NT2/D1 (cell line): ENCODE data around the gene HPCAL4.

Source experiments
- DNase-seq: peaks from one replicate; pipeline ENCODE4 v3.0.0-alpha.2; 2011; ENCODE audit warnings: low read depth, low spot score
- H3K27me3 ChIP-seq: 2 replicates; pipeline ENCODE4 v1.6.0; 2011; ENCODE audit warnings: mild to moderate bottlenecking; ENCODE audit not compliant: insufficient read length, insufficient read depth
- H3K36me3 ChIP-seq: 2 replicates; pipeline ENCODE4 v1.6.1; 2011; ENCODE audit warnings: mild to moderate bottlenecking, low read length, mixed read lengths; ENCODE audit not compliant: insufficient read depth, insufficient read length
- H3K4me1 ChIP-seq: 2 replicates; pipeline ENCODE4 v1.5.1; 2011; ENCODE audit not compliant: insufficient read depth, insufficient read length
- H3K4me3 ChIP-seq: 2 replicates; pipeline ENCODE4 v1.5.1; 2011; ENCODE audit warnings: low read depth; ENCODE audit not compliant: insufficient read length
- H3K9ac ChIP-seq: 2 replicates; pipeline ENCODE4 v1.6.0; 2011; ENCODE audit warnings: low read depth; ENCODE audit not compliant: insufficient read length
- H3K9me3 ChIP-seq: 2 replicates; pipeline ENCODE4 v1.5.1; 2011; ENCODE audit warnings: mild to moderate bottlenecking, low read length; ENCODE audit not compliant: insufficient read depth
- SUZ12 ChIP-seq: IDR thresholded peaks from 2 replicates; pipeline ENCODE4 v1.6.1; 2011; ENCODE audit not compliant: insufficient read length, insufficient read depth; ENCODE audit errors: extremely low read depth
- YY1 ChIP-seq: IDR thresholded peaks from 2 replicates; pipeline ENCODE4 v1.6.1; 2011; ENCODE audit not compliant: insufficient read length, insufficient read depth
- ZNF274 ChIP-seq: IDR thresholded peaks from 2 replicates; pipeline ENCODE4 v1.6.1; 2011; ENCODE audit warnings: mild to moderate bottlenecking, low read depth, low read length

The HPCAL4 gene

DNA sequence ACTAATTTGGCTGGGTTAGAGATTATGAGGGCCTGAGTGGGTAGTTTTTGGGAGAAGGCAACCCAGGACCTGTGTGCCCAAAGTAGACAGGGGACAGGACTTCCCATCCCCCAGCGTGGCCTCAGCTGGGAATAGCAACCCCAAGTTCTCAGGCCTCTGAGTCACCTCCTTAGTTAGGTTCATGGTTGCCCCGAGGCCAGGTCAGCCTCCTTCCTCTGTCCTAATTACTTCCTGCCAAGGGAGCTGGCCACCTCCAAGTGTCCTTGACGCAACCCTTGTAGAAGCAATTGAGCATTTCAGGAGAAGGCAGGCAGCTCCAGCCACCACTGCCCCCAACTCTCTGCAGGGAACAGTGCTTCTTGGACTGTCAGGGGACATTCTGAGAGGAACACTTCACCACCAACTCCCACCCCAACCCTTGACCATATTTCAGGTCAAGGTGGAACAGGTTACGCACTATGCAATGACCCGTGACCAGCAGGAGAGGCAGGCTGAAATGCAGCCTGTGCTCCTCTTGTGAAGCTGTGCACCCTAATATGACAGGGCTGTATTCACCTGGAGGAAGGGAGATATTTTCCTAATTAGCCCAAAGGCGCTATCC is 14.2 kb downstream of the HPCAL4 start:
- no peak for TF ChIP-seq ZNF274
- no peak for TF ChIP-seq YY1
- TF ChIP-seq SUZ12, result peak; percentile 36
- Histone ChIP-seq H3K9me3 (0 out of 2 replicates have a peak, but pooled peaks cover 6% of the 10 kb centered on the region), H3K4me1 (peaks cover 2% of the 10 kb centered on the region), H3K9ac (no peak overlapping the region), H3K4me3 (no peak overlapping the region), H3K27me3 (peaks cover 98% of the 10 kb centered on the region), H3K36me3 (no peaks in the 10 kb centered on the region)
- no peak for DNase-seq

GRCh38 chr1:39675220-39675619 is 16.0 kb downstream of the HPCAL4 start:
- Histone ChIP-seq H3K9ac (no peak overlapping the region), H3K4me3 (no peak overlapping the region), H3K9me3 (0 out of 2 replicates have a peak, but pooled peaks cover 6% of the 10 kb centered on the region), H3K27me3 (peaks cover 98% of the 10 kb centered on the region), H3K4me1 (peaks cover 10% of the 10 kb centered on the region), H3K36me3 (no peaks in the 10 kb centered on the region)
- no peak for DNase-seq
- no peak for TF ChIP-seq YY1
- no peak for TF ChIP-seq ZNF274
- TF ChIP-seq SUZ12, result no peak

DNA sequence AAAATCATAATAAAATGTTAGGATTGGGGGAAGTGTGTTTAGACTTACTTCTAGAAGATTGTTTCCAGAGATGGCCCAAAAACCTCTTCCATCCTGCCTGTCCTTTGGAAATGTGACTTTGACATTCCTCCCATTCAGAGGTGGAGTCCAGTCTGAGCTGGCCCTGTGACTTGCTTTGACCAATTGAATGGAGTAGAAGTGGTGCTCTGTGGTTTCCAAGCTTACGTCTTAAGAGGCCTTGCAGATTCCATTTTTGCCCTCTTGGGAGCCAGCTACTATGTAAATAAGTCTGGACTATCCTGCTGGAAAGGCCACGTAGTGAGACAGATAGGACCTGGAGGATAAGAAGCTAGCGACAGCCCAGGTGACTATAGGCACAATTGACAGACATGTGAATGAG is 18.0 kb downstream of the HPCAL4 start:
- Histone ChIP-seq H3K4me1 (peaks cover 10% of the 10 kb centered on the region), H3K27me3 (peaks cover 98% of the 10 kb centered on the region), H3K36me3 (no peaks in the 10 kb centered on the region), H3K9ac (no peak overlapping the region), H3K4me3 (no peak overlapping the region), H3K9me3 (0 out of 2 replicates have a peak, but pooled peaks cover 6% of the 10 kb centered on the region)
- TF ChIP-seq ZNF274 (no peak), YY1 (no peak), SUZ12 (no peak)
- DNase-seq, result no peak

- peaks cover 10% of the 10 kb centered on the region for H3K4me1 ChIP-seq
- H3K4me3 ChIP-seq, result no peak overlapping the region
- H3K36me3 ChIP-seq, result no peaks in the 10 kb centered on the region
- H3K27me3 ChIP-seq, result peaks cover 98% of the 10 kb centered on the region
- no peak for TF ChIP-seq ZNF274
- TF ChIP-seq YY1, result no peak
- TF ChIP-seq SUZ12, result peak; percentile 81
- peak overlapping the region; percentile 29 for H3K9ac ChIP-seq
- 0 out of 2 replicates have a peak, but pooled peaks cover 6% of the 10 kb centered on the region for H3K9me3 ChIP-seq
- no peak for DNase-seq
Observed at GRCh38 chr1:39672551-39672947, 18.7 kb downstream of the HPCAL4 start.

GRCh38 chr1:39671793-39672550 is 19.3 kb downstream of the HPCAL4 start, which contains the start of gene NT5C1A:
TSS of gene NT5C1A (minus strand) at chr1:39672107. CDS start at chr1:39672038, 69 bp downstream.
- no peak for DNase-seq
- Histone ChIP-seq H3K4me1 (peaks cover 8% of the 10 kb centered on the region), H3K27me3 (peaks cover 98% of the 10 kb centered on the region), H3K9me3 (0 out of 2 replicates have a peak, but pooled peaks cover 6% of the 10 kb centered on the region), H3K9ac (peak within 1 kb of the TSS; percentile 29), H3K36me3 (no peaks in the 10 kb centered on the region), H3K4me3 (peak within 1 kb of the TSS; percentile 43)
- TF ChIP-seq YY1 (no peak), SUZ12 (peak; percentile 99)

GRCh38 chr1:39671433-39671792 is 19.8 kb downstream of the HPCAL4 start:
- Histone ChIP-seq H3K4me1 (peaks cover 8% of the 10 kb centered on the region), H3K36me3 (no peaks in the 10 kb centered on the region), H3K9me3 (0 out of 2 replicates have a peak, but pooled peaks cover 6% of the 10 kb centered on the region), H3K4me3 (peak overlapping the region; percentile 43), H3K27me3 (peaks cover 98% of the 10 kb centered on the region), H3K9ac (peak overlapping the region; percentile 29)
- no peak for DNase-seq
- no peak for TF ChIP-seq SUZ12
- TF ChIP-seq ZNF274, result no peak
- no peak for TF ChIP-seq YY1

- H3K4me1 ChIP-seq, result peaks cover 8% of the 10 kb centered on the region
- DNase-seq, result no peak
- TF ChIP-seq ZNF274 (no peak), YY1 (no peak), SUZ12 (no peak)
- H3K9ac ChIP-seq, result no peak overlapping the region
- H3K9me3 ChIP-seq, result 0 out of 2 replicates have a peak, but pooled peaks cover 6% of the 10 kb centered on the region
- H3K27me3 ChIP-seq, result peaks cover 99% of the 10 kb centered on the region
- no peaks in the 10 kb centered on the region for H3K36me3 ChIP-seq
- no peak overlapping the region for H3K4me3 ChIP-seq
Observed at GRCh38 chr1:39670689-39671088, 20.5 kb downstream of the HPCAL4 start.
